ENCODE data around the gene ARL4D. TPM values are rescaled to one million over a fixed set of nuclear protein-coding genes. Genes with fewer than 3 reads are reported as not detected.

The ARL4D gene
- total and polyA plus RNA-seq, 2 donors (not counting 1 experiment from before 2014, with no cell fraction given), result 11.3 to 14.5 TPM

- ChIA-PET POLR2A (no interaction called here), CTCF (interaction anchor here (0.9 kb wide), 1 partner anchor 96 kb away, joined by 3 read pairs; no protein-coding TSS in a partner anchor)
- 93% methylated on average over 2 of the region's 4 CpGs for WGBS (ENCODE audit: insufficient coverage)
- ATAC-seq (ENCODE audit: low read depth), result no peak
- Histone ChIP-seq H2AFZ (ENCODE audit: insufficient read depth, low read depth, low read length, poor library complexity, severe bottlenecking) (no peak overlapping the region), H3K27ac (ENCODE audit: low read length in 2 of 2) (no peak overlapping the region), H3K27me3 (replicated peaks in 1 of 4; ENCODE audit: control extremely low read depth in 1 of 4, control insufficient read depth in 3 of 4, insufficient read depth in 4 of 4, low read length in 3 of 4) (peaks cover 0 to 27% (median 3%) of the 10 kb centered on the region in 4 experiments), H3K9me3 (ENCODE audit: control extremely low read depth in 1 of 3, control insufficient read depth in 2 of 3, insufficient read depth in 1 of 3, low read length in 2 of 3) (no peaks in the 10 kb centered on the region), H3K79me2 (ENCODE audit: control insufficient read depth, insufficient read depth, low read length) (no peaks in the 10 kb centered on the region), H3K4me2 (replicated peaks; ENCODE audit: low read depth, low read length, poor library complexity, severe bottlenecking) (no peak overlapping the region), H4K20me1 (ENCODE audit: control insufficient read depth, insufficient read depth, low read length, poor library complexity, severe bottlenecking) (no peaks in the 10 kb centered on the region), H3K36me3 (replicated peaks in 1 of 2; ENCODE audit: control extremely low read depth in 1 of 2, control insufficient read depth in 1 of 2, extremely low read depth in 1 of 2, insufficient read depth in 2 of 2, low read length in 1 of 2) (no peaks in the 10 kb centered on the region), H3K4me3 (ENCODE audit: control extremely low read depth in 1 of 5, extremely low read depth in 1 of 5, insufficient read depth in 1 of 5, low read depth in 2 of 5, low read length in 4 of 5) (no peak overlapping the region), H3K9ac (ENCODE audit: low read length) (no peak overlapping the region), H3K4me1 (ENCODE audit: control insufficient read depth in 2 of 2, insufficient read depth in 2 of 2, low read length in 2 of 2) (peaks cover 3% of the 10 kb centered on the region in 2 donors)
- no peak overlapping the region for H3K27ac Mint-ChIP-seq
- H3K9me3 Mint-ChIP-seq (ENCODE audit: insufficient read depth), result no peaks in the 10 kb centered on the region
- intact Hi-C loops (cut with micrococcal nuclease), result no loop called here
- no peak for DNase-seq
- H3K4me3 Mint-ChIP-seq, result no peak overlapping the region
- TF ChIP-seq CTCF (IDR thresholded peaks at IDR 0.05) (no peak), EZH2 (IDR thresholded peaks at IDR 0.05; ENCODE audit: borderline replicate concordance, insufficient read depth, low read depth, low read length, poor library complexity, severe bottlenecking) (no peak)
- H3K27me3 Mint-ChIP-seq, result peaks cover 36% of the 10 kb centered on the region
- peaks cover 3% of the 10 kb centered on the region for H3K4me1 Mint-ChIP-seq
These were observed 36.1 kb downstream of the ARL4D start for GRCh38 chr17:43434902-43435319.

GRCh38 chr17:43437756-43438155, 39.0 kb downstream of the ARL4D start:
- Mint-ChIP-seq H3K9me3 (ENCODE audit: insufficient read depth) (no peaks in the 10 kb centered on the region), H3K27ac (no peak overlapping the region), H3K4me1 (no peaks in the 10 kb centered on the region), H3K27me3 (peaks cover 30% of the 10 kb centered on the region), H3K4me3 (no peak overlapping the region)
- no peaks in the 10 kb centered on the region for H3K9me3 ChIP-seq (ENCODE audit: control extremely low read depth in 1 of 3, control insufficient read depth in 2 of 3, insufficient read depth in 1 of 3, low read length in 2 of 3)
- DNase-seq (no peak), ATAC-seq (ENCODE audit: low read depth) (no peak)
- TF ChIP-seq CTCF (IDR thresholded peaks at IDR 0.05), result no peak
- no peak for TF ChIP-seq EZH2 (IDR thresholded peaks at IDR 0.05; ENCODE audit: borderline replicate concordance, insufficient read depth, low read depth, low read length, poor library complexity, severe bottlenecking)
- no peak overlapping the region for H3K9ac ChIP-seq (ENCODE audit: low read length)
- no peak overlapping the region for H3K27ac ChIP-seq (ENCODE audit: low read length in 2 of 2)
- CTCF ChIA-PET, result no interaction called here
- H3K4me1 ChIP-seq (ENCODE audit: control insufficient read depth in 2 of 2, insufficient read depth in 2 of 2, low read length in 2 of 2), result no peaks in the 10 kb centered on the region
- H3K27me3 ChIP-seq (replicated peaks in 1 of 4; ENCODE audit: control extremely low read depth in 1 of 4, control insufficient read depth in 3 of 4, insufficient read depth in 4 of 4, low read length in 3 of 4), result peaks cover 0 to 13% (median 0%) of the 10 kb centered on the region in 4 experiments
- H3K36me3 ChIP-seq (replicated peaks in 1 of 2; ENCODE audit: control extremely low read depth in 1 of 2, control insufficient read depth in 1 of 2, extremely low read depth in 1 of 2, insufficient read depth in 2 of 2, low read length in 1 of 2), result no peaks in the 10 kb centered on the region
- no peak overlapping the region for H3K4me3 ChIP-seq (ENCODE audit: control extremely low read depth in 1 of 5, extremely low read depth in 1 of 5, insufficient read depth in 1 of 5, low read depth in 2 of 5, low read length in 4 of 5)
- WGBS (ENCODE audit: insufficient coverage), result 71% methylated on average over 1 of the region's 1 CpG
- no peak overlapping the region for H2AFZ ChIP-seq (ENCODE audit: insufficient read depth, low read depth, low read length, poor library complexity, severe bottlenecking)
- no peaks in the 10 kb centered on the region for H4K20me1 ChIP-seq (ENCODE audit: control insufficient read depth, insufficient read depth, low read length, poor library complexity, severe bottlenecking)
- intact Hi-C loops (cut with micrococcal nuclease), result no loop called here
- POLR2A ChIA-PET, result no interaction called here
- H3K79me2 ChIP-seq (ENCODE audit: control insufficient read depth, insufficient read depth, low read length), result no peaks in the 10 kb centered on the region
- H3K4me2 ChIP-seq (replicated peaks; ENCODE audit: low read depth, low read length, poor library complexity, severe bottlenecking), result no peak overlapping the region
